K562 (cell line): ENCODE results near the gene SNU13. TPM values are rescaled to one million over a fixed set of nuclear protein-coding genes. Genes with fewer than 3 reads are reported as not detected.

Experiments
- ATAC-seq: fragments of 200-7000 bp; cut with Tn5 transposase; 3 replicates; pipeline ENCODE4 v1.9.1; 2020; ENCODE audit warnings: moderate library complexity
- BruUV-seq: library from RNA; stranded (reverse); fragments of 400-500 nt; replicated peaks from 2 replicates; lab custom pipeline; 2021; lab: Mats Ljungman, UMichigan
- CTCF ChIA-PET: fragments of 300-600 bp; formaldehyde crosslinking; extraction: SDS; loops from one replicate; lab custom pipeline; 2021; ENCODE audit warnings: low intra/inter-chr PET ratio; lab: Yijun Ruan, JAX
- POLR2A ChIA-PET: fragments of 300-600, 350-650 bp; sonication (Branson Sonifier 250); formaldehyde crosslinking; extraction: SDS; loops from one replicate; lab custom pipeline; 2021; ENCODE audit warnings: antibody characterized with exemption, inconsistent platforms; lab: Yijun Ruan, JAX
- DNase-seq, 4 experiments: peaks; one replicate each; pipeline versions ENCODE4 v3.0.0 to v3.0.0-alpha.2; 2011 to 2018; ENCODE audit warnings: low spot score in 3 of 4, mixed read lengths in 3 of 4; ENCODE audit errors: extremely low read depth in 1 of 4
- FAIRE-seq: peaks from 2 replicates; lab custom pipeline; 2011; peaks lifted over from hg19 to GRCh38; lab: Jason Lieb, UNC
- H2AFZ ChIP-seq: 2 replicates; pipeline ENCODE4 v1.6.0; 2011; ENCODE audit warnings: low read depth, low read length, control low read depth, inconsistent platforms
- H3K27ac ChIP-seq: fragments of 200-600 bp; 3 replicates; pipeline ENCODE4 v1.8.0; 2011; ENCODE audit warnings: low read depth, mild to moderate bottlenecking, control low read depth, inconsistent platforms, low read length, moderate library complexity, mixed read lengths; ENCODE audit errors: extremely low read depth
- H3K27me3 ChIP-seq, 2 experiments: fragments of 300-600 bp in 1 of 2; 2 replicates in 1 of 2; 3 replicates in 1 of 2; pipeline versions ENCODE4 v1.6.0 to v1.8.0; 2011; ENCODE audit warnings: inconsistent platforms in 2 of 2, low read length in 2 of 2, mild to moderate bottlenecking in 1 of 2, mixed read lengths in 1 of 2, moderate library complexity in 1 of 2; ENCODE audit not compliant: control insufficient read depth in 2 of 2, insufficient read depth in 2 of 2
- H3K36me3 ChIP-seq: fragments of 300-600 bp; 3 replicates; pipeline ENCODE4 v1.8.0; 2011; ENCODE audit warnings: mild to moderate bottlenecking, low read length, inconsistent platforms; ENCODE audit not compliant: control insufficient read depth, insufficient read depth
- H3K4me1 ChIP-seq, 2 experiments: fragments of 200-600 bp in 1 of 2; replicated peaks in 1 of 2; 2 replicates in 1 of 2; 3 replicates in 1 of 2; pipeline versions ENCODE4 v1.5.1 to v1.8.0; 2011; ENCODE audit warnings: inconsistent platforms in 2 of 2, low read length in 2 of 2, mild to moderate bottlenecking in 1 of 2, mixed read lengths in 1 of 2, moderate library complexity in 1 of 2; ENCODE audit not compliant: control insufficient read depth in 2 of 2, insufficient read depth in 2 of 2
- H3K4me2 ChIP-seq: 2 replicates; pipeline ENCODE4 v1.6.1; 2011; ENCODE audit warnings: low read length, control low read depth, inconsistent platforms, mixed read lengths; ENCODE audit not compliant: insufficient read depth
- H3K4me3 ChIP-seq: fragments of 200-600 bp; sonication (generic), shearing (Covaris generic); 2 replicates; pipeline ENCODE4 v1.5.1; 2016; ENCODE audit warnings: control low read depth, inconsistent platforms
- H3K79me2 ChIP-seq: fragments of 200-600 bp; 3 replicates; pipeline ENCODE4 v1.8.0; 2011; ENCODE audit warnings: low read length, inconsistent platforms; ENCODE audit not compliant: control insufficient read depth, insufficient read depth
- H3K9ac ChIP-seq, 2 experiments: 2 replicates each; pipeline versions ENCODE4 v1.6.0 to v1.6.1; 2011; ENCODE audit warnings: low read depth in 2 of 2, low read length in 2 of 2, control low read depth in 1 of 2, inconsistent platforms in 1 of 2, mild to moderate bottlenecking in 1 of 2, mixed read lengths in 1 of 2; ENCODE audit not compliant: insufficient read depth in 1 of 2
- H3K9me1 ChIP-seq: one replicate; pipeline ENCODE4 v1.6.0; 2011; ENCODE audit warnings: inconsistent platforms, mild to moderate bottlenecking, low read length, moderate library complexity; ENCODE audit not compliant: control insufficient read depth, insufficient read depth
- H3K9me3 ChIP-seq: replicated peaks from 2 replicates; pipeline ENCODE4 v1.5.1; 2011; ENCODE audit warnings: low read depth, low read length, inconsistent platforms; ENCODE audit not compliant: control insufficient read depth, insufficient read depth
- H4K20me1 ChIP-seq: replicated peaks from 2 replicates; pipeline ENCODE4 v1.6.1; 2011; ENCODE audit warnings: low read length, inconsistent platforms, mixed read lengths; ENCODE audit not compliant: control insufficient read depth, insufficient read depth
- MTA3 ChIP-seq: fragments of 450-650 bp; formaldehyde crosslinking; IDR thresholded peaks from 2 replicates; pipeline ENCODE4 v1.6.1; 2017; ENCODE audit warnings: mild to moderate bottlenecking, borderline replicate concordance
- NFIX ChIP-seq: fragments of 250-450 bp; sonication (Bioruptor Pico); IDR thresholded peaks from 2 replicates; pipeline ENCODE4 v1.4.0; 2020; ENCODE audit warnings: low read depth, mild to moderate bottlenecking, moderate library complexity
- ZBTB40 ChIP-seq, 2 experiments: fragments of 450-650 bp in 1 of 2; sonication (generic) in 1 of 2; formaldehyde crosslinking in 1 of 2; IDR thresholded peaks; 2 replicates each; pipeline versions ENCODE4 v1.7.1 to v1.9.0; 2016 to 2022; ENCODE audit warnings: inconsistent platforms in 1 of 2, mild to moderate bottlenecking in 1 of 2, missing genetic modification reagents in 1 of 2
- WGBS: fragments of 100-300 bp; shearing (Covaris generic); methylation state at CpG from one replicate; pipeline ENCODE4 v1.1.6; 2016; ENCODE audit warnings: low coverage, mixed read lengths; ENCODE audit not compliant: insufficient coverage; ENCODE audit errors: missing lambda C conversion rate; 5-methylcytosine and 5-hydroxymethylcytosine counted together
- in situ Hi-C: fragments of 300-500 bp; cut with MboI; formaldehyde crosslinking; loops from 4 replicates; pipeline ENCODE4 v1.15.0; 2018; ENCODE audit warnings: inconsistent platforms, mixed read lengths
- intact Hi-C: fragments of 100-400 bp; cut with micrococcal nuclease; formaldehyde crosslinking; loops from 2 replicates; pipeline ENCODE4 v1.14.2; 2022
- polyA plus RNA-seq, 8 experiments: library from polyadenylated mRNA; depleted of rRNA in 4 of 8; stranded (reverse) in 5 of 8; unstranded in 3 of 8; fragments of >200 nt; fragmentation: Nextera tagmentation in 2 of 8; fragmentation: Illumina TruSeq in 1 of 8; extraction: Ambion mirVana in 2 of 8; extraction: Trizol in 1 of 8; gene quantifications; 2 replicates each; pipeline versions ENCODE4 v1.2.1 to v1.2.3, GENCODE V29; 2011 to 2014; ENCODE audit warnings: inconsistent platforms in 1 of 8, missing spikeins in 1 of 8
- total RNA-seq, 7 experiments: library from RNA; depleted of rRNA in 6 of 7; stranded (reverse); fragments of >200 nt in 6 of 7; fragmentation: Illumina TruSeq in 2 of 7; extraction: Trizol in 2 of 7; gene quantifications; 2 replicates each; pipeline versions ENCODE4 v1.2.1 to v1.2.3, GENCODE V29; 2011 to 2021; ENCODE audit warnings: low replicate concordance in 1 of 7
- TF ChIP-seq, protein P1 (sequence below): fragments of 200-400 bp; formaldehyde crosslinking; IDR thresholded peaks from 2 replicates; pipeline ENCODE4 v1.6.1; 2017; ENCODE audit warnings: mild to moderate bottlenecking, low read depth, low read length, moderate library complexity
- TF ChIP-seq, protein P2 (sequence below): fragments of 250-450 bp; sonication (Bioruptor Pico); IDR thresholded peaks from 2 replicates; pipeline ENCODE4 v1.8.0; 2021; ENCODE audit warnings: mild to moderate bottlenecking, moderate library complexity

Gene SNU13
- total and polyA plus RNA-seq, 9 of the 15 experiments (the other 6 are each of a cell fraction or from before 2014, with no cell fraction given): 185 to 981 (median 283) TPM

DNA sequence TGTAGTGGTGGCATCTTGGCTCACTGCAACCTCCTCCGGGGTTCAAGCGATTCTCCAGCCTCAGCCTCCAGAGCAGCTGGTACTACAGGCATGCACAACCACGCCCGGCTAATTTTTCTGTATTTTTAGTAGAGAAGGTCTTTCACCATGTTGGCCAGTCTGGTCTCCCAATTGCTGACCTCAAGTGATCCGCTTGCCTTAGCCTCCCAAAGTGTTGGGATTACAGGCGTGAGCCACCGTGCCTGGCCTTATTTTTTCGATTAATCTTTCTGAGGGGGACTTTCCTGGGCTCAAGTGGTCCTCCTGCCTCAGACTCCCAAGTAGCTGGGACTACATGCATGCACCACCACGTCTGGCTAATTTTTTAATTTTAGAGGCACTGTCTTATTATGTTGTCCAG lies 5.6 kb downstream of the SNU13 start (continued):
- TF ChIP-seq, protein P1, sequence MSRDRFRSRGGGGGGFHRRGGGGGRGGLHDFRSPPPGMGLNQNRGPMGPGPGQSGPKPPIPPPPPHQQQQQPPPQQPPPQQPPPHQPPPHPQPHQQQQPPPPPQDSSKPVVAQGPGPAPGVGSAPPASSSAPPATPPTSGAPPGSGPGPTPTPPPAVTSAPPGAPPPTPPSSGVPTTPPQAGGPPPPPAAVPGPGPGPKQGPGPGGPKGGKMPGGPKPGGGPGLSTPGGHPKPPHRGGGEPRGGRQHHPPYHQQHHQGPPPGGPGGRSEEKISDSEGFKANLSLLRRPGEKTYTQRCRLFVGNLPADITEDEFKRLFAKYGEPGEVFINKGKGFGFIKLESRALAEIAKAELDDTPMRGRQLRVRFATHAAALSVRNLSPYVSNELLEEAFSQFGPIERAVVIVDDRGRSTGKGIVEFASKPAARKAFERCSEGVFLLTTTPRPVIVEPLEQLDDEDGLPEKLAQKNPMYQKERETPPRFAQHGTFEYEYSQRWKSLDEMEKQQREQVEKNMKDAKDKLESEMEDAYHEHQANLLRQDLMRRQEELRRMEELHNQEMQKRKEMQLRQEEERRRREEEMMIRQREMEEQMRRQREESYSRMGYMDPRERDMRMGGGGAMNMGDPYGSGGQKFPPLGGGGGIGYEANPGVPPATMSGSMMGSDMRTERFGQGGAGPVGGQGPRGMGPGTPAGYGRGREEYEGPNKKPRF: no peak
- no peak for TF ChIP-seq NFIX (CRISPR knock-in tag)
- TF ChIP-seq, protein P2, sequence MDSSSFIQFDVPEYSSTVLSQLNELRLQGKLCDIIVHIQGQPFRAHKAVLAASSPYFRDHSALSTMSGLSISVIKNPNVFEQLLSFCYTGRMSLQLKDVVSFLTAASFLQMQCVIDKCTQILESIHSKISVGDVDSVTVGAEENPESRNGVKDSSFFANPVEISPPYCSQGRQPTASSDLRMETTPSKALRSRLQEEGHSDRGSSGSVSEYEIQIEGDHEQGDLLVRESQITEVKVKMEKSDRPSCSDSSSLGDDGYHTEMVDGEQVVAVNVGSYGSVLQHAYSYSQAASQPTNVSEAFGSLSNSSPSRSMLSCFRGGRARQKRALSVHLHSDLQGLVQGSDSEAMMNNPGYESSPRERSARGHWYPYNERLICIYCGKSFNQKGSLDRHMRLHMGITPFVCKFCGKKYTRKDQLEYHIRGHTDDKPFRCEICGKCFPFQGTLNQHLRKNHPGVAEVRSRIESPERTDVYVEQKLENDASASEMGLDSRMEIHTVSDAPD: no peak

DNA sequence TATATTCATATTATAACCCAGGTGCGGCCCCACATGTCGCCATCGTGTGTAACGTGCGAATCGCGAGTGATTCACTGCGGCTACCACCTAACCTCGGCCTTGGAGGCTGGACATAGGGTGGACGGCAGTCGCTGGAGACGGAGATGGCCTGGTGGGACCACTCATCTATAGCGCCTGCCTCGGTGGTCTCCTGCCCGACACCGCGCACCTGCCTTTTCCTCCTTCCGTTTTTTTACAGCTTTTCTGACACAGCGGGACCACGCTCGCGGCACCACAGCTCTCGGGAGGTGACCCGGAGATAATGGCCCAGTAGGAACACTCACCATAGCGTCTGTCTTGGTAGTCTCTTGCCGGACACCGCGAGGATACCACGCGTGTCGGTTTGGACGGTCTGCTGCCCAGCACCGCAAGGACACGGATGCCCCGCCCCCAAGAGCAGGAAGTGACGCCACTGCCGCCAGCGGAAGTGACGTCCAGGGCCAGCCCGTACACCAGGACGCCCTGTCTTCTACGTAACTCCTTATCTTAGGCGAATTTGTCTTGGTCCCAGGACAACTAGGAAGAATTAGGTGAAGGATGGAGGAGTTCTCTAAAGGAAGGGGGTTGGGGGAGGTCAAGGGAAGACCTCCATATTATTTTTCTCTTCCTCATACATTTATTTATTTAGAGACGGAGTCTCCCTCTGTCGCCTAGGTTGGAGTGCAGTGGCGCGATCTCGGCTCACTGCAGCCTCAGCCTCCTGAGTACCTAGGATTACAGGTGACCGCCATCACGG lies 6.4 kb downstream of the SNU13 start:
- Histone ChIP-seq H3K27ac (peak overlapping the region; percentile 91), H2AFZ (peak overlapping the region; percentile 71), H3K4me3 (peak overlapping the region; percentile 65), H3K9me1 (no peaks in the 10 kb centered on the region), H3K4me1 (peaks cover 0 to 13% of the 10 kb centered on the region in 2 experiments; a peak in 2 of 5 replicates), H3K79me2 (peaks cover 97% of the 10 kb centered on the region), H3K9me3 (no peaks in the 10 kb centered on the region), H3K9ac (peak overlapping the region; percentile 94 to 95), H4K20me1 (peaks cover 17% of the 10 kb centered on the region), H3K27me3 (no peaks in the 10 kb centered on the region), H3K4me2 (peak overlapping the region; percentile 96), H3K36me3 (peaks cover 40% of the 10 kb centered on the region)
- ATAC-seq (peak; percentile 94), DNase-seq (peak; percentile 85 to 94 (median 90)), FAIRE-seq (peak; percentile 96)
- TSS peak; percentile 47 for BruUV-seq
- intact Hi-C loops (no loop called here), in situ Hi-C loops (no loop called here)
- under 1% methylated on average over 37 of the region's 50 CpGs for WGBS
- ChIA-PET CTCF (no interaction called here), POLR2A (interaction anchor here (0.6 to 2.0 kb wide), 3 partner anchors 9 to 56 kb away, joined by 3 to 11 read pairs (median 4); no protein-coding TSS in a partner anchor)
- TF ChIP-seq MTA3 (peak; percentile 80; the same call in 1 of the 2 replicates), ZBTB40 (IDR thresholded peaks at IDR 0.05) (peak; percentile 96), ZBTB40 (CRISPR knock-in tag; IDR thresholded peaks at IDR 0.05) (no peak)
